ENCODE results near the gene CHDH.

Gene CHDH

GRCh38 chr3:53846851-53847155 lies 584 bp upstream of the CHDH start:
- DNase-seq: no peak

GRCh38 chr3:53845881-53846133 lies 412 bp downstream of the CHDH start:
- DNase-seq: no peak

- DNase-seq: no peak
Observed at GRCh38 chr3:53845103-53845880, 927 bp downstream of the CHDH start.

GRCh38 chr3:53844262-53845102 lies 1.7 kb downstream of the CHDH start:
- no peak for DNase-seq

GRCh38 chr3:53843195-53844177 lies 2.7 kb downstream of the CHDH start:
- DNase-seq: no peak

GRCh38 chr3:53842436-53843194 lies 3.6 kb downstream of the CHDH start:
- peak; percentile 75 for DNase-seq

- DNase-seq: peak; percentile 54
Observed at GRCh38 chr3:53841296-53841695, 4.9 kb downstream of the CHDH start.

- no peak for DNase-seq
Observed at GRCh38 chr3:53837331-53837730, 8.9 kb downstream of the CHDH start.

- DNase-seq: no peak
Observed at GRCh38 chr3:53836084-53836872, 9.9 kb downstream of the CHDH start.

- no peak for DNase-seq
Observed at GRCh38 chr3:53835257-53835656, 11.0 kb downstream of the CHDH start.

GRCh38 chr3:53834429-53835095 lies 11.7 kb downstream of the CHDH start:
- DNase-seq: no peak

- no peak for DNase-seq
Observed at GRCh38 chr3:53833700-53834099, 12.5 kb downstream of the CHDH start.

- DNase-seq: no peak
Observed at GRCh38 chr3:53833053-53833645, 13.1 kb downstream of the CHDH start.

GRCh38 chr3:53830944-53831343 lies 15.3 kb downstream of the CHDH start:
- DNase-seq: no peak

GRCh38 chr3:53829605-53830004 lies 16.6 kb downstream of the CHDH start:
- DNase-seq: no peak

GRCh38 chr3:53828581-53828980 lies 17.6 kb downstream of the CHDH start:
- no peak for DNase-seq

- no peak for DNase-seq
Observed at GRCh38 chr3:53826048-53826447, 20.2 kb downstream of the CHDH start.

GRCh38 chr3:53824795-53825194 lies 21.4 kb downstream of the CHDH start:
- DNase-seq: no peak

- DNase-seq: no peak
Observed at GRCh38 chr3:53823956-53824657, 22.1 kb downstream of the CHDH start.
